Measurements from ENCODE around the gene PRTG. TPM values are rescaled to one million over a fixed set of nuclear protein-coding genes. Genes with fewer than 3 reads are reported as not detected.

PRTG gene
- total RNA-seq (2022; extraction: Qiagen RNA extraction): 8.3 to 11.1 TPM (median 10.2 TPM) in 5 replicates

GRCh38 chr15:55742927-55743728, at the start of gene PRTG:
Gene PRTG (minus strand): TSS chr15:55743152. CDS start chr15:55742931, 221 bp downstream.

GRCh38 chr15:55588070-55588814, 154.7 kb downstream of the PRTG start, which contains the start of gene PYGO1:
Gene PYGO1 (minus strand): TSS chr15:55588345. CDS start chr15:55587883, 462 bp downstream.

Other genes starting within 250 kb of the PRTG start
- gene DNAAF4, start 234.9 kb downstream of the PRTG start, total RNA-seq (2022; extraction: Qiagen RNA extraction): 6.7 to 9.2 TPM (median 8.3 TPM) in 5 replicates
- 6.0 to 7.7 TPM (median 7.1 TPM) in 5 replicates for gene PYGO1, start 154.8 kb downstream of the PRTG start, total RNA-seq (2022; extraction: Qiagen RNA extraction)